Esophagus squamous epithelium (tissue), 5 donors: ENCODE data around the gene GRPEL1. TPM values are rescaled to one million over a fixed set of nuclear protein-coding genes. Genes with fewer than 3 reads are reported as not detected.

ENCODE experiments used
- DNase-seq: peaks from one replicate; lab custom pipeline; 2025; lab: John Stamatoyannopoulos, UW
- H3K27ac ChIP-seq, 4 donors: fragments of 200-600 bp; sonication (generic); one replicate each; pipeline ENCODE4 v1.5.1; 2016 to 2019; ENCODE audit warnings: mild to moderate bottlenecking in 1 of 4
- H3K27me3 ChIP-seq, 4 donors: fragments of 200-600 bp; sonication (generic); 1 replicate in 3 of 4; 2 replicates in 1 of 4; pipeline versions ENCODE4 v1.5.1 to v1.6.0; 2017 to 2021; ENCODE audit warnings: antibody characterized with exemption in 1 of 4
- H3K36me3 ChIP-seq, 3 donors: fragments of 200-600 bp; sonication (generic); one replicate each; pipeline ENCODE4 v1.5.1; 2016 to 2019
- H3K4me1 ChIP-seq, 3 donors: fragments of 200-600 bp; sonication (generic); one replicate each; pipeline ENCODE4 v1.5.1; 2017 to 2019
- H3K4me3 ChIP-seq, 4 donors: fragments of 200-600 bp; sonication (generic); 1 replicate in 3 of 4; 2 replicates in 1 of 4; pipeline ENCODE4 v1.5.1; 2016 to 2019; ENCODE audit warnings: mild to moderate bottlenecking in 2 of 4, moderate library complexity in 1 of 4
- H3K9me3 ChIP-seq, 3 donors: fragments of 200-600 bp; sonication (generic); one replicate each; pipeline ENCODE4 v1.5.1; 2016 to 2019
- CTCF ChIP-seq, 6 experiments: fragments of 450-650 bp in 4 of 6; fragments of 200-600 bp in 2 of 6; sonication (generic) in 2 of 6; IDR thresholded peaks; one replicate each; pipeline ENCODE4 v1.5.1; 2016 to 2019; ENCODE audit warnings: antibody characterized with exemption in 6 of 6, mild to moderate bottlenecking in 4 of 6, moderate library complexity in 4 of 6
- POLR2A ChIP-seq, 4 donors: fragments of 450-650 bp; IDR thresholded peaks; one replicate each; pipeline ENCODE4 v1.6.1; 2017; ENCODE audit warnings: antibody characterized with exemption in 4 of 4, mild to moderate bottlenecking in 4 of 4, moderate library complexity in 3 of 4
- WGBS, 2 donors: methylation state at CpG; one replicate each; pipeline ENCODE4 v1.1.5; 2018; 5-methylcytosine and 5-hydroxymethylcytosine counted together
- intact Hi-C: fragments of 100-400 bp; cut with DNase I; formaldehyde crosslinking; loops from one replicate; pipeline ENCODE4 v1.15.0; 2022
- total RNA-seq, 4 donors: library from RNA; depleted of rRNA; stranded (reverse); fragments of >200 nt; gene quantifications; one replicate each; pipeline ENCODE4 v1.1.0, GENCODE V29; 2016
- donor health status: DM: yes; HTN: yes; CAD: no.

The GRPEL1 gene
- total RNA-seq, 4 donors from 2014 or later, result 16.6 to 30.6 (median 20.7) TPM

DNA sequence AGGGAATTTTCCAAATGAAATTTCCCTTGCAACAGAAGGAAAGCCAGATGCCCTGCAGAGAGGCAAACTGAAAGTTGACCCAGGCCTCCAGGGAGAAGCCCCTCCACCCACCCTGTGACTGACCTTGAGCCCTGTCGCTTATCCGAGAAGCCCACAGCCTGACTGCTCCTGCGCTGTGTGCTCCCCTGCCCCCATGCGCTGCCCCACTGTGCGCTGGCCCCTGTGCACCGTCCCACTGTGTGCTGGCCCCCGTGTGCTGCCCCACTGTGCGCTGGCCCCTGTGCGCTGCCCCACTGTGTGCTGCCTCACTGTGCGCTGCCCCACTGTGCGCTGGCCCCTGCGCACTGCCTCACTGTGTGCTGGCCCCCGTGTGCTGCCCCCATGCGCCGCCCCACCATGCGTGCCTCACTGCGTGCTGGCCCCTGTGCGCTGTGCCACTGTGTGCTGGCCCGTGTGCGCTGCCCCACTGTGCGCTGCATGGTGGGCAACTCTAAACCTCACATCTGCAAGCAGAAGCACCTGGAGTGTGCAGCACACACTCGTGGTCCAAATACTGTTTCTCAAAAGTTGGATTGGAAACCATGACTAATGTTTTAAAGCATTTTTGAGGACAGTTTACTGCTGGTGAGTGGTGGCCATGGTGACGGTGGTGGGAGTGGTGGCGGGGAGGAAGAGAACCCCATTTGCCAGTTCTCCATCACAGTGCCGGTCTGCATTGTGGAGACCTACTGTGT is 8.3 kb upstream of the GRPEL1 start:
- Histone ChIP-seq H3K9me3 (no peaks in the 10 kb centered on the region), H3K4me3 (no peak overlapping the region), H3K4me1 (no peaks in the 10 kb centered on the region), H3K27me3 (no peaks in the 10 kb centered on the region), H3K36me3 (no peaks in the 10 kb centered on the region), H3K27ac (no peak overlapping the region)
- TF ChIP-seq CTCF (IDR thresholded peaks at IDR 0.05), result no peak
- TF ChIP-seq POLR2A (IDR thresholded peaks at IDR 0.05), result no peak
- intact Hi-C loops, result no loop called here
- DNase-seq, result no peak
- 79 to 80% methylated on average over 21 to 22 of the region's 25 CpGs for WGBS, 2 donors

GRCh38 chr4:7074426-7074825 is 6.6 kb upstream of the GRPEL1 start:
- no peak overlapping the region for H3K4me3 ChIP-seq
- H3K27ac ChIP-seq, result no peak overlapping the region
- no peaks in the 10 kb centered on the region for H3K27me3 ChIP-seq
- DNase-seq, result no peak
- intact Hi-C loops, result loop anchor here (5.0 kb wide), 1 partner anchor 102 kb away; no protein-coding TSS in a partner anchor
- WGBS, 2 donors, result 80 to 82% methylated on average over 3 to 5 of the region's 9 CpGs
- H3K4me1 ChIP-seq, result peaks cover 0 to 9% (median 5%) of the 10 kb centered on the region in 3 donors
- no peaks in the 10 kb centered on the region for H3K36me3 ChIP-seq
- H3K9me3 ChIP-seq, result no peaks in the 10 kb centered on the region
- TF ChIP-seq CTCF (IDR thresholded peaks at IDR 0.05) (no peak), POLR2A (IDR thresholded peaks at IDR 0.05) (no peak)

DNA sequence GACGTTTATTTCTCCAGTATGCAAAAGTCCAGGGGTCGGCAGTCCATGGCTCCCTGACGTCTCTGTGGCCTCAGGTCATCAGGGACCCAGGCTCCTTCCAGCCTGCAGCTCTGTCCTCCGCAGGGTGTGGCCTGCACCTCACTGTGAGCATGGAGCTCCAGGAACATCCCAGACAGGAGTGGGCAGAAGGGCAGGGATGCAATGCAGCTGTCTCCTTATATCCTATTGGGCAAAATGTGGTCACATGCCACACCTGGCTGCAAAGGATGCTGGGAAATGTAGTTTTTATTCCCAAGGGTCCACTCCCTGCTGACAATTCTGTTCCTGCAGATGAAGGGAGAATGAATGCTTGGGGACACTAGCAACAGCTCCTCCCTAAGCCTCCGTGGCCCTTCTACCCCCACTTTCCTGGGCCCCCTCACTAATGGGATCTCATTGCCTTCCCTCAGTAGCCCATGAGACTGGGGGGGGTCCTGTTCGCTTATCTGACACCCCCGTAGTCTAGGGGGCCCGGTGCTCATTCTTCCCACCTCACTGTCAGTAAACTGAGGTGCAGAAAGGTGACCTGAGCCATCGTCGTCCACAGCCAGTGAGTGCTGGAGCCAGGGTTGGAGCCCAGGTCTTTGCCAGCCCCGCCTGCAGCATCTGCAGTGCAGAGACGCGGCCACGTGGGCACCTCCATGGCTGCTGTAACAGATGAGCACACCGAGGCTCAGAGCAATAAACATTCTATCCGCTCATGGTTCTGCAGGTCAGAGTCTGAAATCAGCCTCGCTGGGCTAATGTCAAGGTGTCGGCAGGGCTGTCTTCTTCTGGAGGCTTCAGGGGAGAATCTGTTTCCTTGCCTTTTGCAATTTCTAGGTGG is 5.9 kb upstream of the GRPEL1 start:
- DNase-seq, result no peak
- Histone ChIP-seq H3K4me1 (peaks cover 0 to 15% (median 9%) of the 10 kb centered on the region in 3 donors), H3K27ac (no peak overlapping the region), H3K4me3 (no peak overlapping the region), H3K36me3 (no peaks in the 10 kb centered on the region), H3K9me3 (no peaks in the 10 kb centered on the region), H3K27me3 (no peaks in the 10 kb centered on the region)
- TF ChIP-seq CTCF (IDR thresholded peaks at IDR 0.05) (no peak), POLR2A (IDR thresholded peaks at IDR 0.05) (no peak)
- WGBS, 2 donors, result 66 to 70% methylated on average over 8 to 10 of the region's 18 CpGs
- intact Hi-C loops, result loop anchor here (5.0 kb wide), 1 partner anchor 101 kb away; no protein-coding TSS in a partner anchor

GRCh38 chr4:7073059-7073458 is 5.2 kb upstream of the GRPEL1 start:
- DNase-seq, result no peak

More at GRCh38 chr4:7073059-7073458, 5.2 kb upstream of the GRPEL1 start:
- no peaks in the 10 kb centered on the region for H3K27me3 ChIP-seq
- no peak overlapping the region for H3K4me3 ChIP-seq
- TF ChIP-seq CTCF (IDR thresholded peaks at IDR 0.05), result no peak
- TF ChIP-seq POLR2A (IDR thresholded peaks at IDR 0.05), result no peak
- intact Hi-C loops, result loop anchor here (5.0 kb wide), 1 partner anchor 101 kb away; no protein-coding TSS in a partner anchor
- no peaks in the 10 kb centered on the region for H3K36me3 ChIP-seq
- H3K4me1 ChIP-seq, result peaks cover 0 to 19% (median 10%) of the 10 kb centered on the region in 3 donors
- no peaks in the 10 kb centered on the region for H3K9me3 ChIP-seq
- 69 to 82% methylated on average over 3 to 4 of the region's 14 CpGs for WGBS, 2 donors
- H3K27ac ChIP-seq, result no peak overlapping the region
